Measurements from ENCODE around the gene GRIN3A.

DNA sequence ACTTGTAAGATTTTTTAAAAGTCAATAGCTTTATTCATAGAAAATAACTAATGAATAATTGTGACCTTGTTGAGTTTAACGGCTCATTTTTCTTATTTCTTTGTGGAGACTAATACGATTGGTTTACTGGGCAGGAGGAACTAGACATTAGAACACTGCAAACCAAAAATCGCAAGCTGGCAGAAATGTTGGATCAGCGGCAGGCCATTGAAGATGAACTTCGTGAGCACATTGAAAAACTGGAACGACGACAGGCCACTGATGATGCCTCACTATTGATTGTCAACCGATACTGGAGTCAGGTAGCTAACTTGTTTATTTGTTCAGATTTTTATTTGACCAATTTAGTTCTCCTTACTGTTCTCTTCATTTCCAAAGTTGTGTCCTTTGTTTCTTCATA is 198.4 kb downstream of the GRIN3A start:
- no peak for TF ChIP-seq ZNF274 (IDR thresholded peaks at IDR 0.05; ENCODE audit: low read depth, low read length)
- TF ChIP-seq YY1 (IDR thresholded peaks at IDR 0.05; ENCODE audit: insufficient read depth, insufficient read length), result no peak

Measured in NT2/D1 (cell line).